Measurements from ENCODE around the gene KCNMA1. TPM values are rescaled to one million over a fixed set of nuclear protein-coding genes. Genes with fewer than 3 reads are reported as not detected.
A peak's percentile ranks its signal among the peaks of the same experiment; 100 is the strongest.

KCNMA1 gene
- total RNA-seq, 2 donors from 2014 or later, result 29.1 to 37.9 TPM

- Histone ChIP-seq H3K4me3 (no peak overlapping the region), H3K27ac (no peak overlapping the region), H3K9me3 (no peaks in the 10 kb centered on the region), H3K36me3 (no peaks in the 10 kb centered on the region), H3K27me3 (replicated peaks; ENCODE audit: insufficient read depth) (no peaks in the 10 kb centered on the region), H3K4me1 (replicated peaks) (peaks cover 3% of the 10 kb centered on the region)
- TF ChIP-seq POLR2A (IDR thresholded peaks at IDR 0.05) (no peak), POLR2AphosphoS5 (IDR thresholded peaks at IDR 0.05) (no peak)
- TF ChIP-seq, protein P1, sequence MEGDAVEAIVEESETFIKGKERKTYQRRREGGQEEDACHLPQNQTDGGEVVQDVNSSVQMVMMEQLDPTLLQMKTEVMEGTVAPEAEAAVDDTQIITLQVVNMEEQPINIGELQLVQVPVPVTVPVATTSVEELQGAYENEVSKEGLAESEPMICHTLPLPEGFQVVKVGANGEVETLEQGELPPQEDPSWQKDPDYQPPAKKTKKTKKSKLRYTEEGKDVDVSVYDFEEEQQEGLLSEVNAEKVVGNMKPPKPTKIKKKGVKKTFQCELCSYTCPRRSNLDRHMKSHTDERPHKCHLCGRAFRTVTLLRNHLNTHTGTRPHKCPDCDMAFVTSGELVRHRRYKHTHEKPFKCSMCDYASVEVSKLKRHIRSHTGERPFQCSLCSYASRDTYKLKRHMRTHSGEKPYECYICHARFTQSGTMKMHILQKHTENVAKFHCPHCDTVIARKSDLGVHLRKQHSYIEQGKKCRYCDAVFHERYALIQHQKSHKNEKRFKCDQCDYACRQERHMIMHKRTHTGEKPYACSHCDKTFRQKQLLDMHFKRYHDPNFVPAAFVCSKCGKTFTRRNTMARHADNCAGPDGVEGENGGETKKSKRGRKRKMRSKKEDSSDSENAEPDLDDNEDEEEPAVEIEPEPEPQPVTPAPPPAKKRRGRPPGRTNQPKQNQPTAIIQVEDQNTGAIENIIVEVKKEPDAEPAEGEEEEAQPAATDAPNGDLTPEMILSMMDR (IDR thresholded peaks at IDR 0.05), result no peak
- 61% methylated on average over 2 of the region's 2 CpGs for WGBS
- DNase-seq (ENCODE audit: low spot score), result no peak
- intact Hi-C loops (cut with DNase I), result no loop called here
Measured at GRCh38 chr10:77482072-77482471, 155.5 kb downstream of the KCNMA1 start.

DNA sequence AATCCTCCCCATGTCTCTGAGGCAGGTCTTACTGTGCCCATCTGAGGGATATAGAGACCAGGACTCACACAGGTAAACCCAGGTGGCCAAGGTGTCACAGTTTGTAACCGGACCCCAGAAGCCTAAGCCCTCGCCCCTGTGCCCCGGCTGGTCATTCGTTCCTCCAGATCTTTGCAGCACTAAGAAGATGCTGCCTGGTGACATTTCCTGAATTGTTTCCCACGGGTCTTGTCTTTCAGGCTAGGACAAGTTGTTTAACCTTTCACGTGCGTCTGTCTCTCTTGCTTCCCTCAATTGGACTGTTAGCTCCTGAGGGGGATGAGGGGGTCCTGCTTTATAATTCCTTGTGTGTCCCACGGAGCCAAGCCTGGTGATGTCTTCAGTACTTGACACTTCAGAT is 158.0 kb downstream of the KCNMA1 start:
- Histone ChIP-seq H3K9me3 (no peaks in the 10 kb centered on the region), H3K27me3 (replicated peaks; ENCODE audit: insufficient read depth) (no peaks in the 10 kb centered on the region), H3K27ac (no peak overlapping the region), H3K36me3 (no peaks in the 10 kb centered on the region), H3K4me1 (replicated peaks) (peaks cover 3% of the 10 kb centered on the region), H3K4me3 (no peak overlapping the region)
- DNase-seq (ENCODE audit: low spot score), result no peak
- 64% methylated on average over 8 of the region's 8 CpGs for WGBS
- TF ChIP-seq, protein P1 (IDR thresholded peaks at IDR 0.05), result no peak
- no peak for TF ChIP-seq POLR2A (IDR thresholded peaks at IDR 0.05)
- TF ChIP-seq POLR2AphosphoS5 (IDR thresholded peaks at IDR 0.05), result no peak
- intact Hi-C loops (cut with DNase I), result loop anchor here (5.0 kb wide), 1 partner anchor 307 kb away; no protein-coding TSS in a partner anchor

GRCh38 chr10:77478962-77479359 is 158.6 kb downstream of the KCNMA1 start:
- no peak overlapping the region for H3K4me3 ChIP-seq
- WGBS, result 61% methylated on average over 5 of the region's 5 CpGs
- no peak overlapping the region for H3K27ac ChIP-seq
- H3K9me3 ChIP-seq, result no peaks in the 10 kb centered on the region
- peaks cover 3% of the 10 kb centered on the region for H3K4me1 ChIP-seq (replicated peaks)
- no peaks in the 10 kb centered on the region for H3K27me3 ChIP-seq (replicated peaks; ENCODE audit: insufficient read depth)
- no peak for DNase-seq (ENCODE audit: low spot score)
- intact Hi-C loops (cut with DNase I), result loop anchor here (5.0 kb wide), 1 partner anchor 307 kb away; no protein-coding TSS in a partner anchor
- H3K36me3 ChIP-seq, result no peaks in the 10 kb centered on the region
- no peak for TF ChIP-seq POLR2AphosphoS5 (IDR thresholded peaks at IDR 0.05)
- TF ChIP-seq, protein P1 (IDR thresholded peaks at IDR 0.05), result no peak
- TF ChIP-seq POLR2A (IDR thresholded peaks at IDR 0.05), result no peak

DNA sequence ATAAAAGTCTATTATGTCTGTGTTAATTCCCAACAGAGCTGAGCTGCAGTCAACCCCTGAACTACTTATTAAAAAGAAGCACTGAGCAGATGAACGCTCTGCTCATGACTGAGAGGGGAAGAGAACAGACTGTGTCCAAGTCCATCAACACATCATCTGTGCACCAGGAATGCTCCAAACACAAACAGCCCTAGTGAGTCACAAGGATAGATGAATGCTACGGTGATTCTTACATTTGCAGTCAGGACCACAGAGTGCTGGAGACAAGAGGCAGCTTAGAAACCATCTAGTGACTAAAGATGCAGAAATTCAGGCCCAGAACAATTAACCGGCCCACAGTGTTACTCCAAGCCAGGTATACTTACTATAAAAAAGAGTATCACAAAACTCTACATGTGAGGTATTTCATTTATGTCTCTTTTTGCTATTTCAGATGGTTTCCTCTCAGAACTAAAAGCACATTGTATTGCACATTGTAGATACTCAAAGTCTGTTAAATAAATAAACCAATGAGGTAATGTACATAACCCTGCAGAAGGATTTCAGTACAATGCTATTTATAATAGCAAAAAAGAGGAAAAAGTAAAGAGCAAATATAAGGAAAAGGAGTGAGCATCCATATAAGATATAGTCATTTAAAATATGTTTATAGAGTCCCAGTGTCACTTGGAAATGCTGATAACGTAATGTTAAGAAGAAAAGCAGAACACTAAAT is 159.2 kb downstream of the KCNMA1 start:
- intact Hi-C loops (cut with DNase I), result loop anchor here (5.0 kb wide), 1 partner anchor 306 kb away; no protein-coding TSS in a partner anchor
- no peak for DNase-seq (ENCODE audit: low spot score)
- 62% methylated on average over 4 of the region's 4 CpGs for WGBS
- no peaks in the 10 kb centered on the region for H3K9me3 ChIP-seq
- no peaks in the 10 kb centered on the region for H3K27me3 ChIP-seq (replicated peaks; ENCODE audit: insufficient read depth)
- peaks cover 3% of the 10 kb centered on the region for H3K4me1 ChIP-seq (replicated peaks)
- H3K36me3 ChIP-seq, result no peaks in the 10 kb centered on the region
- H3K4me3 ChIP-seq, result no peak overlapping the region
- no peak overlapping the region for H3K27ac ChIP-seq
- TF ChIP-seq POLR2A (IDR thresholded peaks at IDR 0.05), result no peak
- peak; percentile 65 for TF ChIP-seq POLR2AphosphoS5 (IDR thresholded peaks at IDR 0.05)

DNA sequence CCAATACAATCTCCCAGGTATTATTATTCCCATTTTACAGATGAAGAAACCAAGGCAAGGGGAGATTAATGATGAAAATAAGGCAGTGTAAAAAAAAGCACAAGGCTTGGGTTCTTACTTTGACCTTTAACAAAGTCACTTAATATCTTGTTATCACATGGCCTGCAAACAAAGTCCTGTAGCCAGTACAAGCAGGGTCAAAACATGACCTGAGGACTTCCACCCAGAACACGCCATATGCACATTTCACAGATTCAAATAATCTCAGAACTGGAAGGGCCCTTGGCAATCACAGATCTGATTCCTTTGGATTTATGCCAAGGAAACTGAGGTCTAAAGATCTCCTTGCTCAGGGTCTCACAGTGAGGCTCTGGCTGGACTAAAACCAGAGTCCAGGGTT is 162.1 kb downstream of the KCNMA1 start:
- H3K27ac ChIP-seq, result no peak overlapping the region
- no peak for DNase-seq (ENCODE audit: low spot score)
- 93% methylated on average over 1 of the region's 1 CpG for WGBS

More for the DNA sequence above, 162.1 kb downstream of the KCNMA1 start:
- no peaks in the 10 kb centered on the region for H3K27me3 ChIP-seq (replicated peaks; ENCODE audit: insufficient read depth)
- H3K4me3 ChIP-seq, result no peak overlapping the region
- H3K4me1 ChIP-seq (replicated peaks), result no peaks in the 10 kb centered on the region
- no peaks in the 10 kb centered on the region for H3K9me3 ChIP-seq
- intact Hi-C loops (cut with DNase I), result loop anchor here (5.0 kb wide), 1 partner anchor 303 kb away; no protein-coding TSS in a partner anchor
- no peaks in the 10 kb centered on the region for H3K36me3 ChIP-seq
- TF ChIP-seq POLR2A (IDR thresholded peaks at IDR 0.05) (no peak), POLR2AphosphoS5 (IDR thresholded peaks at IDR 0.05) (no peak)
- TF ChIP-seq, protein P1 (IDR thresholded peaks at IDR 0.05), result no peak
